ENCODE results near the gene ARHGEF11. TPM values are rescaled to one million over a fixed set of nuclear protein-coding genes. Genes with fewer than 3 reads are reported as not detected.
A peak's percentile ranks its signal among the peaks of the same experiment; 100 is the strongest.

Gene ARHGEF11
- polyA plus RNA-seq, 1 donor (not counting 4 experiments of a cell fraction or from before 2014, with no cell fraction given) = 8.0 TPM

- H3K9me1 ChIP-seq (ENCODE audit: control insufficient read depth, extremely low read depth, insufficient read depth, low read length) = no peaks in the 10 kb centered on the region
- H2AFZ ChIP-seq (ENCODE audit: control insufficient read depth, low read length) = no peak overlapping the region
- no peaks in the 10 kb centered on the region for H4K20me1 ChIP-seq (ENCODE audit: control insufficient read depth, extremely low read depth, insufficient read depth, low read length)
- no peaks in the 10 kb centered on the region for H3K27me3 ChIP-seq (ENCODE audit: control insufficient read depth, extremely low read depth, insufficient read depth, low read length)
- H3K36me3 ChIP-seq (ENCODE audit: control insufficient read depth in 2 of 2, extremely low read depth in 1 of 2, insufficient read depth in 2 of 2, low read length in 2 of 2) = peaks cover 6 to 22% of the 10 kb centered on the region in 2 experiments
- no peak overlapping the region for H3K27ac ChIP-seq (ENCODE audit: control insufficient read depth, insufficient read depth, low read length)
- no peak overlapping the region for H3K9ac ChIP-seq (ENCODE audit: control insufficient read depth, extremely low read depth, insufficient read depth, low read length)
- no peaks in the 10 kb centered on the region for H3K9me3 ChIP-seq (ENCODE audit: control insufficient read depth, low read depth, low read length)
- dilution Hi-C loops (cut with MboI; ENCODE audit: extremely low pct_ligation_motif_present, low sequenced_read_pairs) = no loop called here
- peaks cover 17% of the 10 kb centered on the region for H3K4me1 ChIP-seq (ENCODE audit: control insufficient read depth, extremely low read depth, insufficient read depth, low read length)
- no peak for DNase-seq (ENCODE audit: low read depth, low spot score)
- no peaks in the 10 kb centered on the region for H3K79me2 ChIP-seq (ENCODE audit: control insufficient read depth, insufficient read depth, low read length)
- TF ChIP-seq EZH2 (IDR thresholded peaks at IDR 0.05; ENCODE audit: low read length) = no peak
- TF ChIP-seq CTCF (optimal IDR thresholded peaks at IDR 0.05 in 1 of 3, IDR thresholded peaks at IDR 0.05 in 1 of 3, conservative IDR thresholded peaks at IDR 0.05 in 1 of 3; ENCODE audit: extremely low read depth in 1 of 3, insufficient read depth in 2 of 3, low read length in 3 of 3) = peak; percentile 55 to 94 (median 89)
- H3K4me2 ChIP-seq (ENCODE audit: control insufficient read depth, extremely low read depth, insufficient read depth, low read depth, low read length) = no peak overlapping the region
- no peak overlapping the region for H3K4me3 ChIP-seq (ENCODE audit: control insufficient read depth in 2 of 3, extremely low read depth in 1 of 3, insufficient read depth in 2 of 3, low read depth in 1 of 3, low read length in 3 of 3)
- no peak for FAIRE-seq
These were observed 135.2 kb downstream of the ARHGEF11 start for GRCh38 chr1:156910309-156910782.

- Histone ChIP-seq H3K27me3 (ENCODE audit: control insufficient read depth, extremely low read depth, insufficient read depth, low read length) (no peaks in the 10 kb centered on the region), H3K79me2 (ENCODE audit: control insufficient read depth, insufficient read depth, low read length) (no peaks in the 10 kb centered on the region), H3K4me1 (ENCODE audit: control insufficient read depth, extremely low read depth, insufficient read depth, low read length) (peaks cover 17% of the 10 kb centered on the region), H3K4me2 (ENCODE audit: control insufficient read depth, extremely low read depth, insufficient read depth, low read depth, low read length) (no peak overlapping the region), H4K20me1 (ENCODE audit: control insufficient read depth, extremely low read depth, insufficient read depth, low read length) (no peaks in the 10 kb centered on the region), H3K36me3 (ENCODE audit: control insufficient read depth in 2 of 2, extremely low read depth in 1 of 2, insufficient read depth in 2 of 2, low read length in 2 of 2) (peaks cover 4 to 15% of the 10 kb centered on the region in 2 experiments), H2AFZ (ENCODE audit: control insufficient read depth, low read length) (no peak overlapping the region), H3K9ac (ENCODE audit: control insufficient read depth, extremely low read depth, insufficient read depth, low read length) (no peak overlapping the region), H3K9me3 (ENCODE audit: control insufficient read depth, low read depth, low read length) (no peaks in the 10 kb centered on the region), H3K4me3 (ENCODE audit: control insufficient read depth in 2 of 3, extremely low read depth in 1 of 3, insufficient read depth in 2 of 3, low read depth in 1 of 3, low read length in 3 of 3) (no peak overlapping the region), H3K9me1 (ENCODE audit: control insufficient read depth, extremely low read depth, insufficient read depth, low read length) (no peaks in the 10 kb centered on the region), H3K27ac (ENCODE audit: control insufficient read depth, insufficient read depth, low read length) (no peak overlapping the region)
- dilution Hi-C loops (cut with MboI; ENCODE audit: extremely low pct_ligation_motif_present, low sequenced_read_pairs) = no loop called here
- no peak for FAIRE-seq
- no peak for DNase-seq (ENCODE audit: low read depth, low spot score)
- no peak for TF ChIP-seq EZH2 (IDR thresholded peaks at IDR 0.05; ENCODE audit: low read length)
These were observed 135.9 kb downstream of the ARHGEF11 start for GRCh38 chr1:156909671-156910070.

- H3K27me3 ChIP-seq (ENCODE audit: control insufficient read depth, extremely low read depth, insufficient read depth, low read length) = no peaks in the 10 kb centered on the region
- dilution Hi-C loops (cut with MboI; ENCODE audit: extremely low pct_ligation_motif_present, low sequenced_read_pairs) = no loop called here
- no peak overlapping the region for H3K4me3 ChIP-seq (ENCODE audit: control insufficient read depth in 2 of 3, extremely low read depth in 1 of 3, insufficient read depth in 2 of 3, low read depth in 1 of 3, low read length in 3 of 3)
- H2AFZ ChIP-seq (ENCODE audit: control insufficient read depth, low read length) = no peak overlapping the region
- H3K9ac ChIP-seq (ENCODE audit: control insufficient read depth, extremely low read depth, insufficient read depth, low read length) = no peak overlapping the region
- H3K27ac ChIP-seq (ENCODE audit: control insufficient read depth, insufficient read depth, low read length) = no peak overlapping the region
- H3K4me1 ChIP-seq (ENCODE audit: control insufficient read depth, extremely low read depth, insufficient read depth, low read length) = peaks cover 17% of the 10 kb centered on the region
- H3K36me3 ChIP-seq (ENCODE audit: control insufficient read depth in 2 of 2, extremely low read depth in 1 of 2, insufficient read depth in 2 of 2, low read length in 2 of 2) = peaks cover 0 to 9% of the 10 kb centered on the region in 2 experiments
- DNase-seq (ENCODE audit: low read depth, low spot score) = no peak
- TF ChIP-seq EZH2 (IDR thresholded peaks at IDR 0.05; ENCODE audit: low read length) = peak; percentile 22
- TF ChIP-seq CTCF (optimal IDR thresholded peaks at IDR 0.05 in 1 of 3, IDR thresholded peaks at IDR 0.05 in 1 of 3, conservative IDR thresholded peaks at IDR 0.05 in 1 of 3; ENCODE audit: extremely low read depth in 1 of 3, insufficient read depth in 2 of 3, low read length in 3 of 3) = no peak
- no peaks in the 10 kb centered on the region for H3K9me3 ChIP-seq (ENCODE audit: control insufficient read depth, low read depth, low read length)
- no peaks in the 10 kb centered on the region for H3K9me1 ChIP-seq (ENCODE audit: control insufficient read depth, extremely low read depth, insufficient read depth, low read length)
- H4K20me1 ChIP-seq (ENCODE audit: control insufficient read depth, extremely low read depth, insufficient read depth, low read length) = no peaks in the 10 kb centered on the region
- H3K79me2 ChIP-seq (ENCODE audit: control insufficient read depth, insufficient read depth, low read length) = no peaks in the 10 kb centered on the region
- peak overlapping the region; percentile 75 for H3K4me2 ChIP-seq (ENCODE audit: control insufficient read depth, extremely low read depth, insufficient read depth, low read depth, low read length)
- no peak for FAIRE-seq
These were observed 136.6 kb downstream of the ARHGEF11 start for GRCh38 chr1:156908955-156909354.
